Right ventricle myocardium inferior (tissue), 1 donor: ENCODE measurements around the gene HOXB7. TPM values are rescaled to one million over a fixed set of nuclear protein-coding genes. Genes with fewer than 3 reads are reported as not detected.

Experiments used
- ATAC-seq: fragments of 200-7000 bp; cut with Tn5 transposase; one replicate; pipeline ENCODE4 v1.9.1; 2020; ENCODE audit warnings: mild to moderate bottlenecking, moderate library complexity
- DNase-seq: peaks from one replicate; pipeline ENCODE4 v3.0.0; 2021; ENCODE audit errors: missing footprints
- intact Hi-C: fragments of 100-400 bp; cut with DNase I; formaldehyde crosslinking; loops from one replicate; pipeline ENCODE4 v1.11.0; 2022
- total RNA-seq: library from RNA; stranded (reverse); fragmentation: NEBNext Ultra II Directional; extraction: Animal tissue kit (Norgen Biotek cat#: 25700); gene quantifications from one replicate; pipeline ENCODE4 v1.2.1, GENCODE V29; 2021
- donor health status: DM: no; HTN: yes; CAD: no; lungs with severe emphysema.

Gene HOXB7
- total RNA-seq, 1 donor from 2014 or later, result 0.41 TPM

- intact Hi-C loops, result loop anchor here (2.0 kb wide), 1 partner anchor 18 kb away; no protein-coding TSS in a partner anchor
- ATAC-seq, result no peak
Measured at GRCh38 chr17:48600244-48601098, 10.3 kb downstream of the HOXB7 start.

GRCh38 chr17:48599354-48599753 is 11.5 kb downstream of the HOXB7 start:
- DNase-seq (no peak), ATAC-seq (no peak)
- intact Hi-C loops, result loop anchor here (10.0 kb wide), 1 partner anchor 245 kb away; no protein-coding TSS in a partner anchor

More at GRCh38 chr17:48600244-48601098, 10.3 kb downstream of the HOXB7 start:
- no peak for DNase-seq

GRCh38 chr17:48598736-48599135 is 12.1 kb downstream of the HOXB7 start:
- intact Hi-C loops, result loop anchor here (10.0 kb wide), 1 partner anchor 244 kb away; no protein-coding TSS in a partner anchor
- ATAC-seq (no peak), DNase-seq (no peak)

GRCh38 chr17:48597778-48598631 is 12.8 kb downstream of the HOXB7 start:
- ATAC-seq (peak; percentile 41), DNase-seq (peak; percentile 81)
- intact Hi-C loops, result loop anchor here (10.0 kb wide), 1 partner anchor 243 kb away; no protein-coding TSS in a partner anchor

GRCh38 chr17:48597528-48597777 is 13.4 kb downstream of the HOXB7 start:
- intact Hi-C loops, result loop anchor here (10.0 kb wide), 1 partner anchor 243 kb away; no protein-coding TSS in a partner anchor
- ATAC-seq (peak; percentile 17), DNase-seq (no peak)

GRCh38 chr17:48596735-48597527 is 13.9 kb downstream of the HOXB7 start:
- DNase-seq (no peak), ATAC-seq (no peak)
- intact Hi-C loops, result loop anchor here (10.0 kb wide), 1 partner anchor 242 kb away; no protein-coding TSS in a partner anchor

GRCh38 chr17:48596000-48596734 is 14.7 kb downstream of the HOXB7 start:
- no peak for DNase-seq
- intact Hi-C loops, result loop anchor here (10.0 kb wide), 1 partner anchor 241 kb away; no protein-coding TSS in a partner anchor
- no peak for ATAC-seq

GRCh38 chr17:48595278-48595999 is 15.4 kb downstream of the HOXB7 start:
- no peak for ATAC-seq
- intact Hi-C loops, result loop anchor here (10.0 kb wide), 1 partner anchor 241 kb away; no protein-coding TSS in a partner anchor

GRCh38 chr17:48594538-48595277 is 16.1 kb downstream of the HOXB7 start:
- DNase-seq (no peak), ATAC-seq (no peak)
- intact Hi-C loops, result loop anchor here (10.0 kb wide), 1 partner anchor 240 kb away; no protein-coding TSS in a partner anchor

More at GRCh38 chr17:48595278-48595999, 15.4 kb downstream of the HOXB7 start:
- no peak for DNase-seq

GRCh38 chr17:48593840-48594537 is 16.8 kb downstream of the HOXB7 start:
- peak; percentile 84 for DNase-seq
- intact Hi-C loops, result loop anchor here (10.0 kb wide), 1 partner anchor 239 kb away; no protein-coding TSS in a partner anchor
- ATAC-seq, result peak; percentile 62

GRCh38 chr17:48593126-48593829 is 17.5 kb downstream of the HOXB7 start, which contains the start of gene HOXB5:
Gene HOXB5 (minus strand): TSS chr17:48593779. CDS start chr17:48593682, 97 bp downstream.
- intact Hi-C loops, result loop anchor here (10.0 kb wide), 1 partner anchor 238 kb away; no protein-coding TSS in a partner anchor
- ATAC-seq (no peak), DNase-seq (no peak)

GRCh38 chr17:48592577-48592976 is 18.2 kb downstream of the HOXB7 start:
- intact Hi-C loops, result loop anchor here (10.0 kb wide), 1 partner anchor 238 kb away; no protein-coding TSS in a partner anchor
- no peak for DNase-seq
- no peak for ATAC-seq

- intact Hi-C loops, result loop anchor here (10.0 kb wide), 1 partner anchor 237 kb away; no protein-coding TSS in a partner anchor
- ATAC-seq, result no peak
Measured at GRCh38 chr17:48592057-48592514, 18.7 kb downstream of the HOXB7 start.

GRCh38 chr17:48591255-48592056 is 19.4 kb downstream of the HOXB7 start:
- no peak for ATAC-seq
- intact Hi-C loops, result loop anchor here (10.0 kb wide), 1 partner anchor 237 kb away; no protein-coding TSS in a partner anchor

More at GRCh38 chr17:48592057-48592514, 18.7 kb downstream of the HOXB7 start:
- no peak for DNase-seq

More at GRCh38 chr17:48591255-48592056, 19.4 kb downstream of the HOXB7 start:
- DNase-seq, result no peak
